Ascending aorta (tissue), 2 donors: ENCODE results near the gene GLI1. TPM values are rescaled to one million over a fixed set of nuclear protein-coding genes. Genes with fewer than 3 reads are reported as not detected.
"Not testable (repeated sequence)": the region's sequence is repeated elsewhere in the genome, so short reads cannot be mapped to it uniquely, and the experiment has no call there.

Source experiments
- DNase-seq, 2 donors: peaks; one replicate each; pipeline ENCODE4 v3.0.0-alpha.2; 2019; ENCODE audit warnings: low spot score in 2 of 2
- H3K27ac ChIP-seq, 2 donors: fragments of 200-600 bp; sonication (generic); one replicate each; pipeline ENCODE4 v1.5.1; 2016 to 2017; ENCODE audit warnings: mild to moderate bottlenecking in 1 of 2
- H3K27me3 ChIP-seq: fragments of 200-600 bp; sonication (generic); one replicate; pipeline ENCODE4 v1.5.1; 2017
- H3K36me3 ChIP-seq, 2 donors: fragments of 200-600 bp; sonication (generic); one replicate each; pipeline ENCODE4 v1.5.1; 2016
- H3K4me1 ChIP-seq, 2 donors: fragments of 200-600 bp; sonication (generic); one replicate each; pipeline ENCODE4 v1.5.1; 2016 to 2017; ENCODE audit warnings: mild to moderate bottlenecking in 1 of 2
- H3K4me3 ChIP-seq, 2 donors: fragments of 200-600 bp; sonication (generic); one replicate each; pipeline ENCODE4 v1.5.1; 2016 to 2017; ENCODE audit warnings: mild to moderate bottlenecking in 1 of 2
- H3K9me3 ChIP-seq, 2 donors: fragments of 200-600 bp; sonication (generic); one replicate each; pipeline ENCODE4 v1.5.1; 2016
- intact Hi-C: fragments of 100-400 bp; cut with DNase I; formaldehyde crosslinking; loops from one replicate; pipeline ENCODE4 v1.15.1; 2023
- total RNA-seq: library from RNA; depleted of rRNA; stranded (reverse); fragments of >200 nt; gene quantifications from one replicate; pipeline ENCODE4 v1.1.0, GENCODE V29; 2016
- TF ChIP-seq, protein P1 (sequence below), 3 experiments: fragments of 200-600 bp in 2 of 3; fragments of 450-650 bp in 1 of 3; sonication (generic) in 2 of 3; IDR thresholded peaks; one replicate each; pipeline ENCODE4 v1.5.1; 2016 to 2019; ENCODE audit warnings: antibody characterized with exemption in 3 of 3, mild to moderate bottlenecking in 1 of 3, moderate library complexity in 1 of 3

Gene GLI1
- 2.8 TPM for total RNA-seq

DNA sequence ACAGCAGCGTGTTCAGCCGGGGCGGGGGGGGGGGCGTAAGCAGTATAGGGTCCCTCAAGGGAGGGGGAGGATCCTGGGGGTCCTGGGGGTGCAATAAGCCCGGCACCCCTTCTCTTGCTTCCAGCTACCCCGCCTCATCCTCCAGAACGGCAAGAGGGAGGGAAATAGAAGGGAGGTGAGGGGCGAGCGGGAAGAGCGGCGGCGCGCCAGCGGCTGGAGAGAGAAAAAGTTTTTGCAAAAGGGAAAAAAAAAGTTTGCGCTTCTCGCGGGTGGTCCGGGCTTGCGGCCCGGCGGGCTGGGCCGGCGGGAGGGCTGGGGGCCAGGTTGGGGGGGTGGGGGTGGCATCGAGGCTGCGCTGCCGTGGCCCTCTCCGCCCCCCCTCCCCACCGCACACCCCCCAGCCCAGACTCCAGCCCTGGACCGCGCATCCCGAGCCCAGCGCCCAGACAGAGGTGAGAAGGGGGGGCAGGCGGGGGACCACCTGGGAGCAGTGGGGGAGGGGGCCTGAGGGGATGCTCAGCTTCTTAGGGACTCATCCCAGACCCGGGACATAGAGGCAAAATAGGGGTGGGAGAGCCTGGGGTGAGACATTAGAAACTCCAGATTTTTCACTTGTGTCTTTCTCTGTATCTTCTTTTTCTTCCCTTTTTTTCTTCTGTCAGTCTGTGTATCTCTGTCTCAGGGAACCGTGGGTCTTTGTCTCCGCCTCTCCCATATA, at the start of gene GLI1:
Gene GLI1 (plus strand): TSS at position 36 of the 718 bp plus-strand sequence. CDS start 3,907 bp downstream, outside the sequence.
- no peaks in the 10 kb centered on the region for H3K27me3 ChIP-seq
- no peaks in the 10 kb centered on the region for H3K36me3 ChIP-seq
- peak within 1 kb of the TSS; percentile 71 to 89 for H3K4me3 ChIP-seq
- TF ChIP-seq, protein P1, sequence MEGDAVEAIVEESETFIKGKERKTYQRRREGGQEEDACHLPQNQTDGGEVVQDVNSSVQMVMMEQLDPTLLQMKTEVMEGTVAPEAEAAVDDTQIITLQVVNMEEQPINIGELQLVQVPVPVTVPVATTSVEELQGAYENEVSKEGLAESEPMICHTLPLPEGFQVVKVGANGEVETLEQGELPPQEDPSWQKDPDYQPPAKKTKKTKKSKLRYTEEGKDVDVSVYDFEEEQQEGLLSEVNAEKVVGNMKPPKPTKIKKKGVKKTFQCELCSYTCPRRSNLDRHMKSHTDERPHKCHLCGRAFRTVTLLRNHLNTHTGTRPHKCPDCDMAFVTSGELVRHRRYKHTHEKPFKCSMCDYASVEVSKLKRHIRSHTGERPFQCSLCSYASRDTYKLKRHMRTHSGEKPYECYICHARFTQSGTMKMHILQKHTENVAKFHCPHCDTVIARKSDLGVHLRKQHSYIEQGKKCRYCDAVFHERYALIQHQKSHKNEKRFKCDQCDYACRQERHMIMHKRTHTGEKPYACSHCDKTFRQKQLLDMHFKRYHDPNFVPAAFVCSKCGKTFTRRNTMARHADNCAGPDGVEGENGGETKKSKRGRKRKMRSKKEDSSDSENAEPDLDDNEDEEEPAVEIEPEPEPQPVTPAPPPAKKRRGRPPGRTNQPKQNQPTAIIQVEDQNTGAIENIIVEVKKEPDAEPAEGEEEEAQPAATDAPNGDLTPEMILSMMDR (IDR thresholded peaks at IDR 0.05), result no peak
- peak within 1 kb of the TSS; percentile 59 to 87 for H3K27ac ChIP-seq
- H3K9me3 ChIP-seq, result no peaks in the 10 kb centered on the region
- peaks cover 3 to 30% of the 10 kb centered on the region in 2 donors for H3K4me1 ChIP-seq
- no peak for DNase-seq
- intact Hi-C loops, result loop anchor here (2.0 kb wide), 1 partner anchor 29 kb away; the partner anchor contains the start of gene MARS1

DNA sequence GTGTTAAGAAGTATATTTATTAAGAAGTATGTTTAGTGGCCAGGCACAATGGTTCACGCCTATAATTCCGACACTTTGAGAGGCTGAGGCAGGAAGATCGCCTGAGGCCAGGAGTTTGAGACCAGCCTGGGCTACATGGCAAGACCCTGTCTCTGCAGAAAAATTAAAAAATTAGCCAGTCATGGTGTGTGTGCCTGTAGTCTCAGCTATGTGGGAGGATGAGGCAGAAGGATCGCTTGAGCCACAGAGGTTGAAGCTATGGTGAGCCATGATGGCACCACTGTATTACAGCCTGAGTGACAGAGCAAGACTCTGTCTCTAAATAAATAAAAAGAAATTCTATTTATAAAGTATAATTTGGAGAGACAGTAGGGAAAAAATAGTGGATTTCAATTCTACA, 49.1 kb upstream of the GLI1 start:
- Histone ChIP-seq H3K27ac (no peak overlapping the region), H3K9me3 (no peaks in the 10 kb centered on the region), H3K27me3 (no peaks in the 10 kb centered on the region), H3K36me3 (no peaks in the 10 kb centered on the region), H3K4me1 (no peaks in the 10 kb centered on the region), H3K4me3 (no peak overlapping the region)
- no peak for DNase-seq
- intact Hi-C loops, result no loop called here
- TF ChIP-seq, protein P1 (IDR thresholded peaks at IDR 0.05), result no peak

DNA sequence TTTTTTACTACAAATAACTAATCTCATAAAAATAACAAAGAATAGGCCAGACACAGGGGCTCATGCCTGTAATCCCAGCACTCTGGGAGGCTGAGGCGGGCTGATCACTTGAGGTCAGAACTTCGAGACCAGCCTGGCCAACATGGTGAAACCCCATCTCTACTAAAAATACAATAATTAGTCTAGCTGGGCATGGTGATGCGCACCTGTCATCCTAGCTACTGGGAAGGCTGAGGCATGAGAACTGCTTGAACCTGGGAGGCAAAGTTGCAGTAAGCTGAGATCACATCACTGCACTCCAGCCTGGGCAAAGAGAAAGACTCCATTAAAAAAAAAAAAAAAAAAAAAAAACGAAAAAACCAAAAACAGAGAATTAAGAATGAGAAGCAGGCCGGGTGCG, 45.4 kb upstream of the GLI1 start:
- intact Hi-C loops, DNase-seq, H3K4me3 ChIP-seq, H3K9me3 ChIP-seq, H3K27ac ChIP-seq, H3K27me3 ChIP-seq, H3K36me3 ChIP-seq: not testable (repeated sequence)
- peaks cover 0 to 13% of the 10 kb centered on the region in 2 donors for H3K4me1 ChIP-seq

DNA sequence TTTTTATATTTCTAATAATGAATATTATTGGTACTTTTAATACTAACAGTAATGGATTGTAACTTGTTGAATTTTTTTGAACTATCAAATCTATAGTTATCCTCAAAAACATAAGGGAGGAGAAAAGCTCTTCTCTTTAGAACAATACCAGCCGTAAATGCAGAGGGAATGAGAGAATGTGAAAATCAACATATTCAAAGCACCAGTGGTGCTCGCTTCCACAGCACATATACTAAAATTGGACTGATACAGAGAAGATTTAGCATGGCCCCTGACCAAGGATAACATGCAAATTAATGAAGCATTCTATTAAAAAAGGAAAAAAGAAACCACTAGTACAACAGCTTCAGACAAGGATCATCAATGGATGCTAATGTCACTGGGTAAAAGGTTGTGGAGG, 44.5 kb upstream of the GLI1 start:
- Histone ChIP-seq H3K27me3 (no peaks in the 10 kb centered on the region), H3K9me3 (no peaks in the 10 kb centered on the region), H3K4me1 (peaks cover 0 to 13% of the 10 kb centered on the region in 2 donors), H3K4me3 (no peak overlapping the region), H3K36me3 (no peaks in the 10 kb centered on the region), H3K27ac (no peak overlapping the region)
- TF ChIP-seq, protein P1 (IDR thresholded peaks at IDR 0.05), result no peak
- DNase-seq, result no peak
- intact Hi-C loops, result no loop called here

DNA sequence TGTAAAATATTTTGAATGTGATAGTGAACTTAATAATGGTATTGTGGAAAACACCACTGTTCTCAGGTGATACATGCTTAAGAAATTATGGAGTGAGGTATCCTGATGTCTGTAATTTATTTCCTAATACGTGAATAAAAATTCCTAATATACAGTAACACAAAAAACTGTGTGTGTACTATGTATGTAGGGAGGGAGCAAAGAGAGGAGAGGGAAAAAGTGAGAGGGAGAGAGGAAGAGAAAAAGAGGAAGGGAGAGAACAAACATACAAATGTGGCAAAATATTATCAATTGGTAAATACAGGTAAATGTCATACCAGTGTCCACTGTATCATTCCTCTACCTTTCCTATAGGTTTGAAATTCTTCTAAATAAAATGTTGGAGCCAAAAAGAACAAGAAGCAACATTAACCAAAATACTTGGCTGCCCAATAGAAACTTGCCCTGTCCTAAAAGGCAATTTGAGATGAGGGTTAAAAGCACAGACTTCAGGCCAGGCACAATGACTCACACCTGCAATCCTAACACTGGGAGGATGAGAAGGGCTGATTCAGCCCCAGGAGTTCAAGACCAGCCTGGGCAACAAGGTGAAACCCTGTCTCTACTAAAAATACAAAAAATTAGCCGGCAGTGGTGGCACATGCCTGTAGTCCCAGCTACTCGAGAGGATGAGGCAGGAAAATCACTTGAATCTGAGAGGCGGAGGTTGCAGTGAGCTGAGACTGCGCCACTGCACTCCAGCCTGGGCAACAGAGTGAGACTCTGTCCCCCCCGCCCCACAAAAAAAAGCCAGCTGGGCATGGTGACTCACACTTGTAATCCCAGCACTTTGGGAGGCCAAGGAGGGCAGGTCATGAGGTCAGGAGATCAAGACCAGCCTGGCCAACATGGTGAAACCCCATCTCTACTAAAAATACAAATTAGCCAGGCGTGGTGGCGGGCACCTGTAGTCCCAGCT, 43.3 kb upstream of the GLI1 start:
- intact Hi-C loops, result no loop called here

More for the DNA sequence above, 43.3 kb upstream of the GLI1 start:
- DNase-seq, result no peak
- peaks cover 0 to 13% of the 10 kb centered on the region in 2 donors for H3K4me1 ChIP-seq
- no peaks in the 10 kb centered on the region for H3K36me3 ChIP-seq
- TF ChIP-seq, protein P1 (IDR thresholded peaks at IDR 0.05), result no peak
- no peaks in the 10 kb centered on the region for H3K27me3 ChIP-seq
- H3K4me3 ChIP-seq, result no peak overlapping the region
- H3K9me3 ChIP-seq, result no peaks in the 10 kb centered on the region
- no peak overlapping the region for H3K27ac ChIP-seq
